CD4-positive, alpha-beta T cell (primary cell): ENCODE results near the gene ARHGAP31. TPM values are rescaled to one million over a fixed set of nuclear protein-coding genes. Genes with fewer than 3 reads are reported as not detected.
"Not testable (repeated sequence)": the region's sequence is repeated elsewhere in the genome, so short reads cannot be mapped to it uniquely, and the experiment has no call there.

Experiments used
- ATAC-seq: fragments of 200-7000 bp; cut with Tn5 transposase; one replicate; pipeline ENCODE4 v1.10.0; 2022; ENCODE audit warnings: mild to moderate bottlenecking; ENCODE audit not compliant: poor library complexity
- CTCF ChIA-PET: fragments of 350-600 bp; sonication (Branson Sonifier 250); formaldehyde crosslinking; loops from one replicate; lab custom pipeline; 2021; ENCODE audit warnings: antibody characterized with exemption, inconsistent platforms; lab: Charles Lee
- POLR2A ChIA-PET: fragments of 350-600 bp; sonication (Branson Sonifier 250); formaldehyde crosslinking; loops from one replicate; lab custom pipeline; 2021; ENCODE audit warnings: antibody characterized with exemption, inconsistent platforms; lab: Charles Lee
- DNase-seq, 14 experiments: peaks; one replicate each; pipeline ENCODE4 v3.0.0-alpha.2; 2013 to 2020; ENCODE audit warnings: mixed read lengths in 2 of 14
- H3K27ac ChIP-seq, 2 donors: one replicate each; pipeline versions ENCODE4 v1.5.1 to v1.7.0; 2013; ENCODE audit warnings: low read length in 2 of 2, low read depth in 1 of 2, mild to moderate bottlenecking in 1 of 2
- H3K27me3 ChIP-seq, 2 experiments: 1 replicate in 1 of 2; 2 replicates in 1 of 2; pipeline versions ENCODE4 v1.6.1 to v1.7.0; 2013; ENCODE audit warnings: low read length in 2 of 2, control low read depth in 1 of 2, mild to moderate bottlenecking in 1 of 2, moderate library complexity in 1 of 2; ENCODE audit not compliant: insufficient read depth in 2 of 2, control insufficient read depth in 1 of 2
- H3K36me3 ChIP-seq: one replicate; pipeline ENCODE4 v1.6.1; 2013; ENCODE audit warnings: low read length, control low read depth; ENCODE audit not compliant: insufficient read depth
- H3K4me1 ChIP-seq: one replicate; pipeline ENCODE4 v1.6.1; 2013; ENCODE audit warnings: low read length, control low read depth; ENCODE audit not compliant: insufficient read depth
- H3K4me3 ChIP-seq: one replicate; pipeline ENCODE4 v1.5.1; 2013; ENCODE audit warnings: mild to moderate bottlenecking, low read length, moderate library complexity
- H3K9me3 ChIP-seq, 2 experiments: 1 replicate in 1 of 2; 2 replicates in 1 of 2; pipeline versions ENCODE4 v1.6.1 to v1.7.0; 2013; ENCODE audit warnings: low read length in 2 of 2, mild to moderate bottlenecking in 2 of 2, control low read depth in 1 of 2, moderate library complexity in 1 of 2; ENCODE audit not compliant: control insufficient read depth in 1 of 2, insufficient read depth in 1 of 2
- H3K27ac Mint-ChIP-seq: one replicate; pipeline ENCODE4 v1.8.0; 2020; ENCODE audit warnings: mixed read lengths
- H3K27me3 Mint-ChIP-seq: one replicate; pipeline ENCODE4 v1.8.0; 2021; ENCODE audit warnings: mixed read lengths
- H3K36me3 Mint-ChIP-seq: one replicate; pipeline ENCODE4 v1.8.0; 2021; ENCODE audit warnings: low read depth, mixed read lengths
- H3K4me1 Mint-ChIP-seq: one replicate; pipeline ENCODE4 v1.8.0; 2021; ENCODE audit warnings: low read depth, mixed read lengths
- H3K4me3 Mint-ChIP-seq: one replicate; pipeline ENCODE4 v1.8.0; 2020; ENCODE audit warnings: mild to moderate bottlenecking, mixed read lengths
- H3K9me3 Mint-ChIP-seq: one replicate; pipeline ENCODE4 v1.8.0; 2020; ENCODE audit warnings: mixed read lengths
- intact Hi-C, 2 experiments: fragments of 100-400 bp; cut with DNase I in 1 of 2; cut with micrococcal nuclease in 1 of 2; formaldehyde crosslinking; loops; one replicate each; pipeline versions ENCODE4 v1.15.1 to v1.9.0; 2023 to 2025; cut with DNase I, micrococcal nuclease
- total RNA-seq, 174 experiments: library from RNA in 2 of 174; stranded (reverse) in 2 of 174; gene quantifications; one replicate each; pipeline ENCODE4 v1.2.3 and lab custom pipeline; 2021 to 2026
- TF ChIP-seq, protein P1 (sequence below): fragments of 200-600 bp; IDR thresholded peaks from one replicate; pipeline ENCODE4 v1.8.0; 2022; ENCODE audit warnings: antibody characterized with exemption, mild to moderate bottlenecking

ARHGAP31 gene
- total RNA-seq, 2 experiments from 2014 or later = 2.4 to 2.9 TPM

DNA sequence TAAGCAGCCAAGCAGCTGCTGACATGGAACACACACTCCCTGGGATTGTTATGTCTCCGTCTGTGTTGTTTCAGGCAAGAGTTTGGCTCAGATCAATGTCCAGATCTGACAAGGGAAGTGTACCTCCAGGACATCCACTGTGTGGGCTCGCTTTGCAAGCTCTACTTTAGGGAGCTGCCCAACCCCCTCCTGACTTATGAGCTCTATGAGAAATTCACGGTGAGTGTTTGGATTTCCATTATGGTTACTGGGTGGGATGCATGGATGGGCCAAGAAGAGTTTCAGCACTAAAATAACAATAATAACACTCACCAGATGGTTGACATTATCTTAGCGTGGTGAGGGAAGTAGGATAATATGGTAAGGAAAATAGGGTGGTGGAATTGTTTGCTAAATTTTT lies 74.1 kb downstream of the ARHGAP31 start:
- Histone ChIP-seq H3K36me3 (peaks cover 12% of the 10 kb centered on the region), H3K9me3 (no peaks in the 10 kb centered on the region), H3K27ac (no peak overlapping the region), H3K4me1 (no peaks in the 10 kb centered on the region), H3K27me3 (no peaks in the 10 kb centered on the region), H3K4me3 (no peak overlapping the region)
- Mint-ChIP-seq H3K4me1 (no peaks in the 10 kb centered on the region), H3K9me3 (no peaks in the 10 kb centered on the region), H3K36me3 (peaks cover 34% of the 10 kb centered on the region), H3K27ac (no peak overlapping the region), H3K4me3 (no peak overlapping the region), H3K27me3 (no peaks in the 10 kb centered on the region)
- intact Hi-C loops = no loop called here
- TF ChIP-seq, protein P1, sequence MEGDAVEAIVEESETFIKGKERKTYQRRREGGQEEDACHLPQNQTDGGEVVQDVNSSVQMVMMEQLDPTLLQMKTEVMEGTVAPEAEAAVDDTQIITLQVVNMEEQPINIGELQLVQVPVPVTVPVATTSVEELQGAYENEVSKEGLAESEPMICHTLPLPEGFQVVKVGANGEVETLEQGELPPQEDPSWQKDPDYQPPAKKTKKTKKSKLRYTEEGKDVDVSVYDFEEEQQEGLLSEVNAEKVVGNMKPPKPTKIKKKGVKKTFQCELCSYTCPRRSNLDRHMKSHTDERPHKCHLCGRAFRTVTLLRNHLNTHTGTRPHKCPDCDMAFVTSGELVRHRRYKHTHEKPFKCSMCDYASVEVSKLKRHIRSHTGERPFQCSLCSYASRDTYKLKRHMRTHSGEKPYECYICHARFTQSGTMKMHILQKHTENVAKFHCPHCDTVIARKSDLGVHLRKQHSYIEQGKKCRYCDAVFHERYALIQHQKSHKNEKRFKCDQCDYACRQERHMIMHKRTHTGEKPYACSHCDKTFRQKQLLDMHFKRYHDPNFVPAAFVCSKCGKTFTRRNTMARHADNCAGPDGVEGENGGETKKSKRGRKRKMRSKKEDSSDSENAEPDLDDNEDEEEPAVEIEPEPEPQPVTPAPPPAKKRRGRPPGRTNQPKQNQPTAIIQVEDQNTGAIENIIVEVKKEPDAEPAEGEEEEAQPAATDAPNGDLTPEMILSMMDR = no peak
- DNase-seq = no peak
- no peak for ATAC-seq
- POLR2A ChIA-PET = no interaction called here
- CTCF ChIA-PET = interaction anchor here (0.6 kb wide), 1 partner anchor 10 kb away, joined by 5 read pairs; no protein-coding TSS in a partner anchor

DNA sequence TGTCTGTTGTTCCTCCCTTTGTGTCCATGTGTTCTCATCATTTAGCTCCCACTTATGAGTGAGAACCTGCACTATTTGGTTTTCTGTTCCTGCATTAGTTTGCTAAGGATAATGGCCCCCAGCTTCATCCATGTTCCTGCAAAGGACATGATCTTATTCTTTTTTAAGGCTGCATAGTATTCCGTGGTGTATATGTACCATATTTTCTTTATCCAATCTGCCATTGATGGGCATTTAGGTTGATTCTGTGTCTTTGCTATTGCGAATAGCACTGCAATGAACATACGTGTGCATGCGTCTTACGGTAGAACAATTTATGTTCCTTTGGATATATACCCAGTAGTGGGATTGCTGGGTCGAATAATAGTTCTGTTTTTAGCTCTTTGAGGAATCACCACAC lies 77.6 kb downstream of the ARHGAP31 start:
- H3K36me3 Mint-ChIP-seq = peaks cover 43% of the 10 kb centered on the region
- POLR2A ChIA-PET = not testable (repeated sequence)

DNA sequence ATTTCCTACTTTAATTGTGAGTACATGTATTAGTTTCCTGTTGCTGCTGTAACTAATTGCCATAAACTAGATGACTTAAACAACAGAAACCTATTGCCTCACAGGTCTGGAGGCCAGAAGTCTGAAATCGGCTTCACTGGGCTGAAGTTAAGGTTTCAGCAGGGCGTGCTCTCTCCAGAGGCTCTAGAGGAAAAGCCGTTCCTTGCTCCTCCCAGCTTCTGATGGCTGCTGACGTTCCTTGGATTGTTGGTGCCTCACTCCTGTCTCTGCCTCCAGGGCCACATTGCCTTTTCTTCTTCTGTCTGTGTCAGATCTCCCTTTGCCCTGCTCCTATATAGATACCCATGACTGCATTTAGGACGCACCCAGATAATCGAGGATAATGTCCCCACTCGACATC lies 80.9 kb downstream of the ARHGAP31 start:
- H3K4me1 ChIP-seq = no peaks in the 10 kb centered on the region
- intact Hi-C loops = no loop called here
- no peaks in the 10 kb centered on the region for H3K27me3 ChIP-seq
- H3K36me3 ChIP-seq = no peaks in the 10 kb centered on the region
- TF ChIP-seq, protein P1 = no peak
- no peak for DNase-seq
- ChIA-PET CTCF (no interaction called here), POLR2A (no interaction called here)
- H3K36me3 Mint-ChIP-seq = peaks cover 26% of the 10 kb centered on the region
- H3K9me3 Mint-ChIP-seq = no peaks in the 10 kb centered on the region
- no peak overlapping the region for H3K27ac Mint-ChIP-seq
- no peaks in the 10 kb centered on the region for H3K4me1 Mint-ChIP-seq
- no peaks in the 10 kb centered on the region for H3K9me3 ChIP-seq
- no peak for ATAC-seq
- H3K4me3 Mint-ChIP-seq = no peak overlapping the region
- H3K27me3 Mint-ChIP-seq = no peaks in the 10 kb centered on the region
- no peak overlapping the region for H3K4me3 ChIP-seq
- no peak overlapping the region for H3K27ac ChIP-seq

More for the DNA sequence above, 77.6 kb downstream of the ARHGAP31 start:
- H3K27ac ChIP-seq, H3K27ac Mint-ChIP-seq, H3K9me3 Mint-ChIP-seq, H3K9me3 ChIP-seq, H3K4me1 ChIP-seq, H3K4me3 ChIP-seq, H3K27me3 Mint-ChIP-seq, H3K36me3 ChIP-seq, DNase-seq, H3K27me3 ChIP-seq, CTCF ChIA-PET, H3K4me1 Mint-ChIP-seq, H3K4me3 Mint-ChIP-seq, ATAC-seq, intact Hi-C loops: not testable (repeated sequence)

DNA sequence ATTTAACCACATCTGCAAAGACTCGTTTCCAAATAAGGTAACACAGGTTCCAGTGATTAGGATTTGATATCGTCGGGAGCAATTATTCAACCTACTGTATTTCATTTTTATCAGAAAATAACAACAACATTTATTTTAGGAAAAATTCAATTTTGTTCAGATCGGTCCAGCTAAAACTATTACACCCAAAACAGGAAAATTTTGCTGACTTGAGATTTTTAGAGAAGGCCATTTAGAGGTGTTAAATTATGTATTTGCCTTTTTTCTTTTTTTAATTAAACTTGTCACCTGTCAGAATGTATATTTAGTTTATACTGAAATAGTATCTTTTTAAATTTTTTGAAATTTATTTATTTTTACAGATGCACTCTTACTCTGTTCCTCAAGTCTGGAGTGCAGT lies 81.3 kb downstream of the ARHGAP31 start:
- Mint-ChIP-seq H3K9me3 (no peaks in the 10 kb centered on the region), H3K4me3 (no peak overlapping the region), H3K27me3 (no peaks in the 10 kb centered on the region), H3K4me1 (no peaks in the 10 kb centered on the region), H3K27ac (no peak overlapping the region), H3K36me3 (peaks cover 25% of the 10 kb centered on the region)
- Histone ChIP-seq H3K4me1 (no peaks in the 10 kb centered on the region), H3K4me3 (no peak overlapping the region), H3K36me3 (no peaks in the 10 kb centered on the region), H3K9me3 (no peaks in the 10 kb centered on the region), H3K27me3 (no peaks in the 10 kb centered on the region), H3K27ac (no peak overlapping the region)
- POLR2A ChIA-PET = no interaction called here
- intact Hi-C loops = no loop called here
- CTCF ChIA-PET = no interaction called here
- ATAC-seq (no peak), DNase-seq (no peak)
- TF ChIP-seq, protein P1 = no peak
